ENCODE measurements around the gene LRMDA. TPM values are rescaled to one million over a fixed set of nuclear protein-coding genes. Genes with fewer than 3 reads are reported as not detected.

The LRMDA gene
- total RNA-seq, 1 experiment from 2014 or later, result 4.8 TPM

- TF ChIP-seq SP1 (IDR thresholded peaks at IDR 0.05; ENCODE audit: low read depth), result no peak
- TF ChIP-seq JUND (IDR thresholded peaks at IDR 0.05), result no peak
- TF ChIP-seq POLR2A (IDR thresholded peaks at IDR 0.05; ENCODE audit: borderline replicate concordance, extremely low read depth, insufficient read depth, insufficient read length), result no peak
- no peak for TF ChIP-seq TCF7L2 (IDR thresholded peaks at IDR 0.05; ENCODE audit: borderline replicate concordance, extremely low read depth, insufficient read depth, insufficient read length)
- TF ChIP-seq EZH2phosphoT487 (IDR thresholded peaks at IDR 0.05; ENCODE audit: borderline replicate concordance), result no peak
- TF ChIP-seq EGR1 (IDR thresholded peaks at IDR 0.05; ENCODE audit: low read depth), result no peak
- no peak for TF ChIP-seq ATF3 (IDR thresholded peaks at IDR 0.05)
Observed at GRCh38 chr10:75994357-75995040, 563.1 kb downstream of the LRMDA start (continued).

GRCh38 chr10:75995041-75995430 is 563.6 kb downstream of the LRMDA start:
- no peaks in the 10 kb centered on the region for H3K79me2 ChIP-seq (ENCODE audit: insufficient read depth, low read length)
- no peak overlapping the region for H3K4me2 ChIP-seq (ENCODE audit: low read length)
- H3K4me1 ChIP-seq (ENCODE audit: control insufficient read depth in 1 of 2, insufficient read depth in 2 of 2, low read length in 2 of 2), result peaks cover 0 to 9% of the 10 kb centered on the region in 2 experiments; a peak in 2 of 4 replicates
- H3K9me2 ChIP-seq (ENCODE audit: insufficient read depth), result no peaks in the 10 kb centered on the region
- H3K27ac ChIP-seq (ENCODE audit: low read depth, low read length), result no peak overlapping the region
- no TSS peak for BruUV-seq (replicated peaks)
- H3K9me3 ChIP-seq (ENCODE audit: control insufficient read depth in 1 of 2, insufficient read depth in 1 of 2, low read depth in 1 of 2, low read length in 2 of 2), result no peaks in the 10 kb centered on the region
- H2AFZ ChIP-seq (ENCODE audit: low read depth, low read length, poor library complexity, severe bottlenecking), result no peak overlapping the region
- intact Hi-C loops (cut with micrococcal nuclease), result no loop called here
- ChIA-PET CTCF (no interaction called here), POLR2A (no interaction called here), RAD21 (ENCODE audit: low non-redundant PET in 1 of 2, low total read pairs in 2 of 2, uncharacterized antibody in 2 of 2, unreplicated experiment in 2 of 2) (no interaction called here)
- DNase-seq (ENCODE audit: low read depth, low spot score) (no peak), ATAC-seq (no peak)
- H3K4me3 ChIP-seq (replicated peaks in 1 of 2; ENCODE audit: low read depth in 1 of 2, low read length in 2 of 2), result no peak overlapping the region
- peaks cover 17% of the 10 kb centered on the region for H3K27me3 ChIP-seq (ENCODE audit: insufficient read depth, low read length)
- H4K20me1 ChIP-seq (ENCODE audit: insufficient read depth), result no peaks in the 10 kb centered on the region
- H3K9ac ChIP-seq (ENCODE audit: low read length), result no peak overlapping the region
- H3K36me3 ChIP-seq (ENCODE audit: control insufficient read depth in 1 of 2, insufficient read depth in 2 of 2, low read length in 2 of 2), result no peaks in the 10 kb centered on the region
- TF ChIP-seq FOSL1 (IDR thresholded peaks at IDR 0.05; ENCODE audit: low read depth) (no peak), ZNF274 (IDR thresholded peaks at IDR 0.05; ENCODE audit: low read depth, low read length) (no peak), JUND (IDR thresholded peaks at IDR 0.05) (no peak), CTCF (IDR thresholded peaks at IDR 0.05 in 2 of 3, conservative IDR thresholded peaks at IDR 0.05 in 1 of 3; ENCODE audit: borderline replicate concordance in 1 of 3, insufficient read depth in 1 of 3, low read depth in 2 of 3, low read length in 2 of 3) (no peak), EZH2 (IDR thresholded peaks at IDR 0.05) (no peak), SRF (IDR thresholded peaks at IDR 0.05; ENCODE audit: low read depth) (no peak), SIN3A (IDR thresholded peaks at IDR 0.05; ENCODE audit: low read depth) (no peak), CEBPB (IDR thresholded peaks at IDR 0.05; ENCODE audit: low read depth) (no peak), ZFX (IDR thresholded peaks at IDR 0.05) (no peak), TCF7L2 (IDR thresholded peaks at IDR 0.05; ENCODE audit: borderline replicate concordance, extremely low read depth, insufficient read depth, insufficient read length) (no peak), POLR2AphosphoS5 (IDR thresholded peaks at IDR 0.05; ENCODE audit: low read depth, low read length) (no peak), ZBTB33 (IDR thresholded peaks at IDR 0.05; ENCODE audit: extremely low read depth, insufficient replicate concordance, low read length) (no peak), YY1 (IDR thresholded peaks at IDR 0.05; ENCODE audit: extremely low read depth, insufficient replicate concordance, low read depth, low read length) (no peak), ELF1 (IDR thresholded peaks at IDR 0.05; ENCODE audit: borderline replicate concordance, low read depth) (no peak)

Data from HCT116 (cell line).